ENCODE data around the gene ABCB8. TPM values are rescaled to one million over a fixed set of nuclear protein-coding genes. Genes with fewer than 3 reads are reported as not detected.
A peak's percentile ranks its signal among the peaks of the same experiment; 100 is the strongest.

ABCB8 gene
- total and polyA plus RNA-seq, 5 experiments from 2014 or later: 17.1 to 74.7 (median 18.4) TPM

- Mint-ChIP-seq H3K4me1 (peaks cover 20 to 55% (median 44%) of the 10 kb centered on the region in 4 donors), H3K27ac (peak within 1 kb of the TSS; percentile 46 to 95 (median 90)), H3K27me3 (peaks cover 0 to 13% (median 7%) of the 10 kb centered on the region in 5 donors), H3K9me3 (no peaks in the 10 kb centered on the region), H3K36me3 (peaks cover 0 to 3% (median 0%) of the 10 kb centered on the region in 3 donors), H3K4me3 (peak within 1 kb of the TSS; percentile 81 to 93 (median 88))
- DNase-seq: peak; percentile 82 to 93 (median 86)
- peak; percentile 72 to 80 for ATAC-seq
- POLR2A ChIA-PET: interaction anchor here (1.0 to 4.8 kb wide), 4 partner anchors 8 to 66 kb away, joined by 3 to 42 read pairs (median 12); partner anchors contain the start of genes ABCB8, CDK5 and SLC4A2
These were observed 52.4 kb downstream of the ABCB8 start, which contains the start of gene FASTK for GRCh38 chr7:151080522-151081169. FASTK (minus strand) TSS chr7:151080809; CDS start chr7:151080766, 43 bp downstream.

GRCh38 chr7:151081170-151082101, 53.2 kb downstream of the ABCB8 start:
- peak overlapping the region; percentile 67 to 93 (median 88) for H3K4me3 Mint-ChIP-seq
- peaks cover 0 to 17% (median 7%) of the 10 kb centered on the region in 5 donors for H3K27me3 Mint-ChIP-seq
- POLR2A ChIA-PET: interaction anchor here (1.0 to 5.1 kb wide), 5 partner anchors 8 to 67 kb away, joined by 3 to 42 read pairs (median 15); partner anchors contain the start of genes ABCB8, CDK5 and SLC4A2
- no peaks in the 10 kb centered on the region for H3K36me3 Mint-ChIP-seq
- peak overlapping the region in 8 of 10 donors; percentile 37 to 95 (median 93) for H3K27ac Mint-ChIP-seq
- DNase-seq: no peak
- ATAC-seq: no peak
- H3K9me3 Mint-ChIP-seq: no peaks in the 10 kb centered on the region
- peaks cover 21 to 60% (median 46%) of the 10 kb centered on the region in 4 donors for H3K4me1 Mint-ChIP-seq

GRCh38 chr7:151082141-151083070, 54.2 kb downstream of the ABCB8 start:
- ATAC-seq: no peak
- DNase-seq: peak in 1 of 10 donors; percentile 18
- peak overlapping the region; percentile 84 to 94 (median 90) for H3K4me3 Mint-ChIP-seq
- no peaks in the 10 kb centered on the region for H3K36me3 Mint-ChIP-seq
- peaks cover 21 to 60% (median 47%) of the 10 kb centered on the region in 4 donors for H3K4me1 Mint-ChIP-seq
- H3K27ac Mint-ChIP-seq: peak overlapping the region; percentile 82 to 99 (median 93)
- POLR2A ChIA-PET: interaction anchor here (0.8 to 5.1 kb wide), 4 partner anchors 12 to 64 kb away, joined by 3 to 23 read pairs (median 4); partner anchors contain the start of genes CDK5 and SLC4A2
- no peaks in the 10 kb centered on the region for H3K9me3 Mint-ChIP-seq
- H3K27me3 Mint-ChIP-seq: peaks cover 0 to 17% (median 7%) of the 10 kb centered on the region in 5 donors

GRCh38 chr7:151083071-151083823, 55.0 kb downstream of the ABCB8 start, which contains the start of gene TMUB1:
TMUB1 (minus strand) TSS chr7:151083493; CDS start chr7:151082563, 930 bp downstream.
- ATAC-seq (peak; percentile 62 to 67), DNase-seq (peak; percentile 72 to 92 (median 87))
- Mint-ChIP-seq H3K9me3 (no peaks in the 10 kb centered on the region), H3K4me3 (peak within 1 kb of the TSS; percentile 84 to 94 (median 90)), H3K27me3 (peaks cover 0 to 17% (median 7%) of the 10 kb centered on the region in 5 donors), H3K4me1 (peaks cover 21 to 55% (median 48%) of the 10 kb centered on the region in 4 donors), H3K36me3 (no peaks in the 10 kb centered on the region), H3K27ac (peak within 1 kb of the TSS; percentile 82 to 99 (median 93))
- POLR2A ChIA-PET: interaction anchor here (0.7 to 5.1 kb wide), 7 partner anchors 11 to 516 kb away, joined by 3 to 23 read pairs (median 3); partner anchors contain the start of genes CDK5 and SLC4A2

- peak in 1 of 2 donors; percentile 0 for ATAC-seq
- Mint-ChIP-seq H3K27ac (peak overlapping the region in 9 of 10 donors; percentile 41 to 95 (median 90)), H3K27me3 (peaks cover 0 to 20% (median 7%) of the 10 kb centered on the region in 5 donors), H3K9me3 (no peaks in the 10 kb centered on the region), H3K4me3 (peak overlapping the region; percentile 70 to 89 (median 80)), H3K36me3 (no peaks in the 10 kb centered on the region), H3K4me1 (peaks cover 22 to 54% (median 48%) of the 10 kb centered on the region in 4 donors)
- POLR2A ChIA-PET: interaction anchor here (0.7 to 5.1 kb wide), 5 partner anchors 13 to 517 kb away, joined by 3 to 23 read pairs (median 4); partner anchors contain the start of genes CDK5 and SLC4A2
- DNase-seq: no peak
These were observed 55.5 kb downstream of the ABCB8 start for GRCh38 chr7:151083824-151084160.

GRCh38 chr7:151085329-151085690, 57.1 kb downstream of the ABCB8 start:
- Mint-ChIP-seq H3K4me1 (peaks cover 26 to 50% (median 47%) of the 10 kb centered on the region in 4 donors), H3K27me3 (peaks cover 0 to 35% (median 10%) of the 10 kb centered on the region in 5 donors), H3K36me3 (peaks cover 0 to 3% (median 0%) of the 10 kb centered on the region in 3 donors), H3K9me3 (no peaks in the 10 kb centered on the region), H3K27ac (peak overlapping the region; percentile 64 to 95 (median 88)), H3K4me3 (peak overlapping the region; percentile 69 to 90 (median 80))
- DNase-seq (peak in 1 of 10 donors; percentile 14), ATAC-seq (no peak)
- POLR2A ChIA-PET: interaction anchor here (5.1 kb wide), 1 partner anchor 27 kb away, joined by 23 read pairs; the partner anchor contains the start of genes CDK5 and SLC4A2

- Mint-ChIP-seq H3K4me3 (peak within 1 kb of the TSS; percentile 81 to 94 (median 90)), H3K4me1 (peaks cover 26 to 50% (median 46%) of the 10 kb centered on the region in 4 donors), H3K27me3 (peaks cover 0 to 36% (median 10%) of the 10 kb centered on the region in 5 donors), H3K9me3 (no peaks in the 10 kb centered on the region), H3K36me3 (peaks cover 0 to 3% (median 0%) of the 10 kb centered on the region in 3 donors), H3K27ac (peak within 1 kb of the TSS; percentile 64 to 95 (median 88))
- DNase-seq (peak in 9 of 10 donors; percentile 24 to 70 (median 45)), ATAC-seq (peak in 1 of 2 donors; percentile 11)
- POLR2A ChIA-PET: interaction anchor here (5.1 kb wide), 1 partner anchor 28 kb away, joined by 23 read pairs; the partner anchor contains the start of genes CDK5 and SLC4A2
These were observed 57.7 kb downstream of the ABCB8 start, which contains the start of gene AGAP3 for GRCh38 chr7:151085691-151086620. AGAP3 (plus strand) TSS chr7:151086475; CDS start chr7:151086742, 267 bp downstream.

- peaks cover 26 to 48% (median 43%) of the 10 kb centered on the region in 4 donors for H3K4me1 Mint-ChIP-seq
- POLR2A ChIA-PET: interaction anchor here (0.6 to 5.1 kb wide), 3 partner anchors 29 to 78 kb away, joined by 3 to 23 read pairs (median 3); partner anchors contain the start of genes CDK5 and SLC4A2
These were observed 58.6 kb downstream of the ABCB8 start for GRCh38 chr7:151086802-151087244.

More at GRCh38 chr7:151086802-151087244, 58.6 kb downstream of the ABCB8 start:
- Mint-ChIP-seq H3K36me3 (peaks cover 0 to 3% (median 0%) of the 10 kb centered on the region in 3 donors), H3K4me3 (peak overlapping the region; percentile 78 to 94 (median 89)), H3K9me3 (no peaks in the 10 kb centered on the region), H3K27me3 (peaks cover 0 to 36% (median 10%) of the 10 kb centered on the region in 5 donors), H3K27ac (peak overlapping the region in 9 of 10 donors; percentile 48 to 90 (median 85))
- peak in 1 of 2 donors; percentile 6 for ATAC-seq
- DNase-seq: peak in 1 of 10 donors; percentile 38
